LNCaP clone FGC (cell line): ENCODE measurements around the gene CACNA1B.

Source experiments
- DNase-seq: peaks from one replicate; pipeline ENCODE4 v3.0.0-alpha.2; 2011; ENCODE audit warnings: low read depth
- H3K4me3 ChIP-seq: 2 replicates; pipeline ENCODE4 v1.5.1; 2011; ENCODE audit warnings: mild to moderate bottlenecking, low read depth, low read length, control low read depth
- CTCF ChIP-seq: IDR thresholded peaks from 2 replicates; pipeline ENCODE4 v1.5.1; 2012; ENCODE audit warnings: mild to moderate bottlenecking; ENCODE audit not compliant: control insufficient read depth, insufficient read depth; ENCODE audit errors: extremely low read depth

CACNA1B gene

GRCh38 chr9:137968235-137968634, 90.7 kb downstream of the CACNA1B start:
- TF ChIP-seq CTCF = no peak
- no peak overlapping the region for H3K4me3 ChIP-seq
- DNase-seq = no peak

- DNase-seq = no peak
- no peak overlapping the region for H3K4me3 ChIP-seq
- no peak for TF ChIP-seq CTCF
Measured at GRCh38 chr9:137969008-137969407, 91.4 kb downstream of the CACNA1B start.

- DNase-seq = no peak
- no peak for TF ChIP-seq CTCF
- H3K4me3 ChIP-seq = no peak overlapping the region
Measured at GRCh38 chr9:137969685-137970084, 92.1 kb downstream of the CACNA1B start.

GRCh38 chr9:137970098-137970497, 92.5 kb downstream of the CACNA1B start:
- no peak for TF ChIP-seq CTCF
- H3K4me3 ChIP-seq = no peak overlapping the region
- no peak for DNase-seq

GRCh38 chr9:137970686-137971476, 93.3 kb downstream of the CACNA1B start:
- no peak for TF ChIP-seq CTCF
- no peak overlapping the region for H3K4me3 ChIP-seq
- no peak for DNase-seq

GRCh38 chr9:137971477-137972138, 94.0 kb downstream of the CACNA1B start:
- no peak overlapping the region for H3K4me3 ChIP-seq
- DNase-seq = no peak
- no peak for TF ChIP-seq CTCF
